Measurements from ENCODE around the gene ACKR4.

- TF ChIP-seq EP300 (IDR thresholded peaks at IDR 0.05) (no peak), CTCF (IDR thresholded peaks at IDR 0.05) (no peak)
Measured at GRCh38 chr3:132549169-132549568, 47.9 kb upstream of the ACKR4 start.
